ENCODE measurements around the gene MTHFSD. TPM values are rescaled to one million over a fixed set of nuclear protein-coding genes. Genes with fewer than 3 reads are reported as not detected.

The MTHFSD gene
- total RNA-seq, 2 experiments from 2014 or later: 19.3 to 22.3 TPM

- H3K27me3 Mint-ChIP-seq: peaks cover 32% of the 10 kb centered on the region
- no peaks in the 10 kb centered on the region for H3K4me1 Mint-ChIP-seq (ENCODE audit: low read depth)
- no peak for TF ChIP-seq CTCF (IDR thresholded peaks at IDR 0.05)
- H3K36me3 Mint-ChIP-seq (ENCODE audit: low read depth): no peaks in the 10 kb centered on the region
- H3K27ac Mint-ChIP-seq: no peak overlapping the region
- intact Hi-C loops (cut with micrococcal nuclease): no loop called here
- no peaks in the 10 kb centered on the region for H3K9me3 Mint-ChIP-seq
- H3K4me3 Mint-ChIP-seq: no peak overlapping the region
- ChIA-PET POLR2A (no interaction called here), CTCF (interaction anchor here (0.9 kb wide), 1 partner anchor 58 kb away, joined by 3 read pairs; no protein-coding TSS in a partner anchor)
- ATAC-seq (no peak), DNase-seq (no peak)
Measured at GRCh38 chr16:86522634-86523033, 32.4 kb downstream of the MTHFSD start.

GRCh38 chr16:86521236-86522197 lies 33.5 kb downstream of the MTHFSD start:
- POLR2A ChIA-PET: no interaction called here
- CTCF ChIA-PET: interaction anchor here (0.9 to 1.1 kb wide), 2 partner anchors 43 to 59 kb away, joined by 3 read pairs; no protein-coding TSS in a partner anchor
- ATAC-seq: no peak
- no peak overlapping the region for H3K4me3 Mint-ChIP-seq
- H3K9me3 Mint-ChIP-seq: no peaks in the 10 kb centered on the region
- no peaks in the 10 kb centered on the region for H3K4me1 Mint-ChIP-seq (ENCODE audit: low read depth)
- TF ChIP-seq CTCF (IDR thresholded peaks at IDR 0.05): no peak
- DNase-seq: no peak
- H3K27ac Mint-ChIP-seq: no peak overlapping the region
- peaks cover 41% of the 10 kb centered on the region for H3K27me3 Mint-ChIP-seq
- no peaks in the 10 kb centered on the region for H3K36me3 Mint-ChIP-seq (ENCODE audit: low read depth)
- intact Hi-C loops (cut with micrococcal nuclease): no loop called here

- H3K27ac Mint-ChIP-seq: no peak overlapping the region
- peaks cover 48% of the 10 kb centered on the region for H3K27me3 Mint-ChIP-seq
- TF ChIP-seq CTCF (IDR thresholded peaks at IDR 0.05): peak; percentile 46
- no peaks in the 10 kb centered on the region for H3K4me1 Mint-ChIP-seq (ENCODE audit: low read depth)
- DNase-seq (no peak), ATAC-seq (no peak)
- ChIA-PET POLR2A (no interaction called here), CTCF (interaction anchor here (0.7 to 1.4 kb wide), 6 partner anchors 11 to 448 kb away, joined by 3 to 5 read pairs (median 4); no protein-coding TSS in a partner anchor)
- intact Hi-C loops (cut with micrococcal nuclease): no loop called here
- H3K9me3 Mint-ChIP-seq: no peaks in the 10 kb centered on the region
- no peaks in the 10 kb centered on the region for H3K36me3 Mint-ChIP-seq (ENCODE audit: low read depth)
- no peak overlapping the region for H3K4me3 Mint-ChIP-seq
Measured at GRCh38 chr16:86520317-86521210, 34.5 kb downstream of the MTHFSD start.

GRCh38 chr16:86519649-86520316 lies 35.3 kb downstream of the MTHFSD start:
- Mint-ChIP-seq H3K4me3 (no peak overlapping the region), H3K27ac (no peak overlapping the region), H3K36me3 (ENCODE audit: low read depth) (no peaks in the 10 kb centered on the region), H3K27me3 (peaks cover 54% of the 10 kb centered on the region), H3K4me1 (ENCODE audit: low read depth) (no peaks in the 10 kb centered on the region), H3K9me3 (no peaks in the 10 kb centered on the region)
- intact Hi-C loops (cut with micrococcal nuclease): loop anchor here (2.0 to 5.0 kb wide), 2 partner anchors 177 to 447 kb away; no protein-coding TSS in a partner anchor
- peak; percentile 97 for TF ChIP-seq CTCF (IDR thresholded peaks at IDR 0.05)
- ChIA-PET POLR2A (no interaction called here), CTCF (interaction anchor here (0.6 to 2.1 kb wide), 7 partner anchors 12 to 698 kb away, joined by 3 to 7 read pairs (median 4); no protein-coding TSS in a partner anchor)
- peak; percentile 59 for DNase-seq
- peak; percentile 47 for ATAC-seq

All from activated CD8-positive, alpha-beta T cell treated with anti-CD3 and anti-CD28 coated beads for 36 hours (primary cell).